Nephron (organoid): ENCODE data around the gene AMH.
A peak's percentile ranks its signal among the peaks of the same experiment; 100 is the strongest.

Source experiments
- H3K27ac Mint-ChIP-seq, 3 experiments: 2 replicates each; pipeline ENCODE4 v1.8.0; 2020; ENCODE audit warnings: mixed read lengths in 3 of 3, mild to moderate bottlenecking in 2 of 3, moderate library complexity in 1 of 3
- H3K27me3 Mint-ChIP-seq: 2 replicates; pipeline ENCODE4 v1.8.0; 2021; ENCODE audit warnings: low read depth, mild to moderate bottlenecking, moderate library complexity, mixed read lengths
- H3K36me3 Mint-ChIP-seq: 2 replicates; pipeline ENCODE4 v1.8.0; 2020; ENCODE audit warnings: low read depth, mixed read lengths
- H3K4me1 Mint-ChIP-seq: 2 replicates; pipeline ENCODE4 v1.8.0; 2020; ENCODE audit warnings: mixed read lengths
- H3K4me3 Mint-ChIP-seq, 3 experiments: 2 replicates each; pipeline ENCODE4 v1.8.0; 2020; ENCODE audit warnings: mild to moderate bottlenecking in 3 of 3, mixed read lengths in 3 of 3, moderate library complexity in 2 of 3
- H3K9me3 Mint-ChIP-seq: 2 replicates; pipeline ENCODE4 v1.8.0; 2020; ENCODE audit warnings: mixed read lengths
- TF ChIP-seq, protein P1 (sequence below), 3 experiments: fragments of 200-600 bp; sonication (generic); IDR thresholded peaks; one replicate each; pipeline ENCODE4 v1.5.0; 2021; ENCODE audit warnings: antibody characterized with exemption in 3 of 3; ENCODE audit not compliant: unreplicated experiment in 3 of 3

The AMH gene

DNA sequence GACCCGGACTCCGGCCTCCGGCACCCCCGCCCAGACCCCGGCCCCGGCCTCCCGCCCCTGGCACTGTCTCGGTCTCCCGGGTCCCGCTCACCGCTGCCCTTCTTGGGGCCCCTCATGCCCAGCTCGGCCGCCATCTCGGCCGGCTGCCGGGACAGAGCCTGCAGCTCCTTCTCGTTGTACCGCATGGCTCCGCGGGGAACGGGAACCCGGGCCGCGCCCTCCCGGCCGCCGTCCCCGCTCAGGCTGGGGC lies 13.1 kb upstream of the AMH start:
- peaks cover 46% of the 10 kb centered on the region for H3K4me1 Mint-ChIP-seq
- no peaks in the 10 kb centered on the region for H3K27me3 Mint-ChIP-seq
- peak overlapping the region; percentile 96 to 100 (median 97) for H3K4me3 Mint-ChIP-seq
- H3K36me3 Mint-ChIP-seq = peaks cover 21% of the 10 kb centered on the region
- no peaks in the 10 kb centered on the region for H3K9me3 Mint-ChIP-seq
- TF ChIP-seq, protein P1, sequence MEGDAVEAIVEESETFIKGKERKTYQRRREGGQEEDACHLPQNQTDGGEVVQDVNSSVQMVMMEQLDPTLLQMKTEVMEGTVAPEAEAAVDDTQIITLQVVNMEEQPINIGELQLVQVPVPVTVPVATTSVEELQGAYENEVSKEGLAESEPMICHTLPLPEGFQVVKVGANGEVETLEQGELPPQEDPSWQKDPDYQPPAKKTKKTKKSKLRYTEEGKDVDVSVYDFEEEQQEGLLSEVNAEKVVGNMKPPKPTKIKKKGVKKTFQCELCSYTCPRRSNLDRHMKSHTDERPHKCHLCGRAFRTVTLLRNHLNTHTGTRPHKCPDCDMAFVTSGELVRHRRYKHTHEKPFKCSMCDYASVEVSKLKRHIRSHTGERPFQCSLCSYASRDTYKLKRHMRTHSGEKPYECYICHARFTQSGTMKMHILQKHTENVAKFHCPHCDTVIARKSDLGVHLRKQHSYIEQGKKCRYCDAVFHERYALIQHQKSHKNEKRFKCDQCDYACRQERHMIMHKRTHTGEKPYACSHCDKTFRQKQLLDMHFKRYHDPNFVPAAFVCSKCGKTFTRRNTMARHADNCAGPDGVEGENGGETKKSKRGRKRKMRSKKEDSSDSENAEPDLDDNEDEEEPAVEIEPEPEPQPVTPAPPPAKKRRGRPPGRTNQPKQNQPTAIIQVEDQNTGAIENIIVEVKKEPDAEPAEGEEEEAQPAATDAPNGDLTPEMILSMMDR (IDR thresholded peaks at IDR 0.05; ENCODE audit: unreplicated experiment in 3 of 3) = no peak
- peak overlapping the region; percentile 99 to 100 (median 99) for H3K27ac Mint-ChIP-seq

DNA sequence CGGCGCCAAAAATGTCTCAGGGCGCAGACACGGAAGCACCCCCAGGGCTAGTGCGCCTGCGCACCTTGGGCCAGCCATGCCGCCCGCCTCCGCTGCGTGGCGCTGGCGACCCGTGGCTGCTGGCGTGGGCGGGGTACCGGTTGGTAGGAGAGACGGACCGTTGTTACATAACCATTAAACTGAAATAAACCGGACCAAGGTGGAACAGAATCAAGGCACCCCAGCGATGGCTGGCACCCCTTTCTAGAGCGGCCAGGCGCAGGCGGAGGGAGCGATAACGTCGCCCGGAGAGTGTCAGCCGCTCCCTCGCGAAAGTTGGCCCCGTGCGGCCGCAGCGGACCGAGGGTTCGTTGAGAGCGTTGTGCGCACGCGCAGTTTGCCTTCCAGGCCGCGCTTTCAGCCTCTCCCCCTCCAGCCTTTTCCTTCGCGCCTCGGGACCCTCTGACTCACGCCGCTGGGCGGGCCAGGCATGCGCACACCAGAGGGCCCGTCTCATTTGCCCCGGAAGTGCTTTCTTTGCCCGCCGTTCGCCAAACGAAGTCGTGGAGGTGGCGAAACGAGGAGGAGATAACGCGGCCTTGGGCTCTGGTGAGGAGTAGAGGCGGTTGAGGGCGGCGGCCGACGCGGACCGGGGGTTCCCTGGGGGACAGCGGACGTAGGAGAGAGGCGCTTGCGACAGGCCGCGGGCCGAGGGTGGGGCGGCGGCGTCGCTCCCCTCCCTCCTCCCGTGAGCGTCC lies 12.6 kb upstream of the AMH start, which contains the start of the genes PLEKHJ1 and SF3A2:
PLEKHJ1 (minus strand) TSS at position 16 of the 737 bp plus-strand sequence. CDS start 81 bp downstream, outside the sequence.
SF3A2 (plus strand) TSS at position 511 of the 737 bp plus-strand sequence. CDS start 6,595 bp downstream, outside the sequence.
- H3K4me1 Mint-ChIP-seq = peaks cover 51% of the 10 kb centered on the region
- no peaks in the 10 kb centered on the region for H3K27me3 Mint-ChIP-seq
- no peaks in the 10 kb centered on the region for H3K9me3 Mint-ChIP-seq
- peak within 1 kb of the TSS; percentile 99 to 100 (median 99) for H3K27ac Mint-ChIP-seq
- H3K4me3 Mint-ChIP-seq = peak within 1 kb of the TSS; percentile 97 to 100 (median 98)
- H3K36me3 Mint-ChIP-seq = peaks cover 21% of the 10 kb centered on the region
- TF ChIP-seq, protein P1 (IDR thresholded peaks at IDR 0.05; ENCODE audit: unreplicated experiment in 3 of 3) = peak; percentile 98 to 99 (median 99)

DNA sequence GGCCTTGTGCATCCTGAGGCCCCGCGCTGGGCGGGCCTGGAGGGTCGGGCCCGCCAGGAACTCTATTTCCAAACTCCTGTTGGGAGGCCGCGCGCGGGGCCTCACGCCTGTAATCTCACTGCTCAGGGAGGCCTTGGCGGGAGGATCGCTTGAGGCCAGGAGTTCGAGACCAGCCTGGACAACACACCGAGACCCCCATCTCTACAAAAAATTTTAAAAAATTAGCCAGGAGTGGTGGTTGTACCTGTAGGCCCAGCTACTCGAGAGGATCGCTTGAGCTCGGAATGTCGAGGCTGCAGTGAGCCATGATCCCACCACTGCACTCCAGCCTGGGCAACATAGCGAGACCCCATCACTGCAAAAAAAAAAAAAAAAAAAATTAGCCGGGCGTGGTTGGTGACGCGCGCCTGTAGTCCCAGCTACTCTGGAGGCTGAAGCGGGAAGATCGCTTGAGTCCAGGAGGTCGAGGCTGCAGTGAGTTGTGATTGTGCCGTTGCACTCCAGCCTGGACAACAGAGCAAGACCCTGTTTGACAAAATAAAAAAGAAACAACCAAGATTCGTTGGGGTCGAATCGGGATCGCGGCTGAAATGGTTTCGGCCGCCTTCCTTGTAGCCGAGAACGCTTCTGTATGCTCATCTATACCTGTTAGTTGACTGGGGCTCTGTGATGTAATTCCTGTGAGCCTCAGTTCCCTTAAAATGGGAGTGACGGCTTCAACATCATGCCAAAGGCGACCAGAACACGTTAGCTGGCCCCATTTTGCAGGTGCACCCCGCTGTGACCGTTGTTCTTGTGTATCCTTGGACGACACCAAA lies 11.9 kb upstream of the AMH start:
- Mint-ChIP-seq H3K4me1 (peaks cover 55% of the 10 kb centered on the region), H3K36me3 (peaks cover 22% of the 10 kb centered on the region), H3K4me3 (peak overlapping the region; percentile 96 to 100 (median 97)), H3K27me3 (no peaks in the 10 kb centered on the region), H3K27ac (peak overlapping the region; percentile 99 to 100 (median 99)), H3K9me3 (no peaks in the 10 kb centered on the region)
- TF ChIP-seq, protein P1 (IDR thresholded peaks at IDR 0.05; ENCODE audit: unreplicated experiment in 3 of 3) = no peak

DNA sequence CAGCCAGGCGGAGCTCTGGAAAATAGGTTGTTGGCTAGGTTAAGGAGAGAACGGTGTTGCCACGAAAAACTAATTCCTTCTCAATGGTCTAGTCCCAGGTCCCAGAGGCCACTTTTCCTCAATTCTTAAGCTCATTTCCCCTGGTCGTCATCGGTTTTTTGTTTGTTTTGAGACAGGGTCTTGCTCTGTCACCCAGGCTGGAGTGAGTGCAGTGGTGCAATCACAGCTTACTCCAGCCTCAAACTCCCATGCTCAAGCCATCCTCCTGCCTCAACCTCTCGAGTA lies 11.3 kb upstream of the AMH start:
- peak overlapping the region; percentile 96 to 100 (median 97) for H3K4me3 Mint-ChIP-seq
- TF ChIP-seq, protein P1 (IDR thresholded peaks at IDR 0.05; ENCODE audit: unreplicated experiment in 3 of 3) = no peak
- no peaks in the 10 kb centered on the region for H3K9me3 Mint-ChIP-seq
- no peaks in the 10 kb centered on the region for H3K27me3 Mint-ChIP-seq
- H3K36me3 Mint-ChIP-seq = peaks cover 27% of the 10 kb centered on the region
- H3K4me1 Mint-ChIP-seq = peaks cover 60% of the 10 kb centered on the region
- H3K27ac Mint-ChIP-seq = peak overlapping the region; percentile 99 to 100 (median 99)

DNA sequence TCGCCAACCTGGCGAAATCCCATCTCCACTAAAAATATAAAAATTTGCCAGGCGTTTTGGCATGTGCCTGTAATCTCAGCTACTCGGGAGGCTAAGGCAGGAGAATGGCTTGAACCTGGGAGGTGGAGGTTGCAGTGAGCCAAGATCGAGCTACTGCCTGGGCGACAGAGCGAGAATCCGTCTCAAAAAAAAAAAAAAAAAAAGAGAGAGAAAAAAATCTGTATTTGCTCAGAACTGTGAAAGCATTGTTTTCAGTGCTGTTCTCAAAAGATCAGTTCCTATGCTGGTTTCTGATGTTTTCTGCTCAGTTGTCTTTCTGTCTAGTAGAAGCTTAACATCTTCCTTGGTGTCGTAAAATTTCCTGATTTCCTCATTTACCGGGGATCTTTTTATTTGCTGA lies 9.9 kb upstream of the AMH start:
- Mint-ChIP-seq H3K27me3 (no peaks in the 10 kb centered on the region), H3K27ac (peak overlapping the region; percentile 98 to 100 (median 99)), H3K4me3 (peak overlapping the region; percentile 96 to 100 (median 97)), H3K4me1 (peaks cover 62% of the 10 kb centered on the region), H3K9me3 (no peaks in the 10 kb centered on the region), H3K36me3 (peaks cover 25% of the 10 kb centered on the region)
- TF ChIP-seq, protein P1 (IDR thresholded peaks at IDR 0.05; ENCODE audit: unreplicated experiment in 3 of 3) = no peak
